ENCODE data around the gene PCSK6.
A peak's percentile ranks its signal among the peaks of the same experiment; 100 is the strongest.

Gene PCSK6

DNA sequence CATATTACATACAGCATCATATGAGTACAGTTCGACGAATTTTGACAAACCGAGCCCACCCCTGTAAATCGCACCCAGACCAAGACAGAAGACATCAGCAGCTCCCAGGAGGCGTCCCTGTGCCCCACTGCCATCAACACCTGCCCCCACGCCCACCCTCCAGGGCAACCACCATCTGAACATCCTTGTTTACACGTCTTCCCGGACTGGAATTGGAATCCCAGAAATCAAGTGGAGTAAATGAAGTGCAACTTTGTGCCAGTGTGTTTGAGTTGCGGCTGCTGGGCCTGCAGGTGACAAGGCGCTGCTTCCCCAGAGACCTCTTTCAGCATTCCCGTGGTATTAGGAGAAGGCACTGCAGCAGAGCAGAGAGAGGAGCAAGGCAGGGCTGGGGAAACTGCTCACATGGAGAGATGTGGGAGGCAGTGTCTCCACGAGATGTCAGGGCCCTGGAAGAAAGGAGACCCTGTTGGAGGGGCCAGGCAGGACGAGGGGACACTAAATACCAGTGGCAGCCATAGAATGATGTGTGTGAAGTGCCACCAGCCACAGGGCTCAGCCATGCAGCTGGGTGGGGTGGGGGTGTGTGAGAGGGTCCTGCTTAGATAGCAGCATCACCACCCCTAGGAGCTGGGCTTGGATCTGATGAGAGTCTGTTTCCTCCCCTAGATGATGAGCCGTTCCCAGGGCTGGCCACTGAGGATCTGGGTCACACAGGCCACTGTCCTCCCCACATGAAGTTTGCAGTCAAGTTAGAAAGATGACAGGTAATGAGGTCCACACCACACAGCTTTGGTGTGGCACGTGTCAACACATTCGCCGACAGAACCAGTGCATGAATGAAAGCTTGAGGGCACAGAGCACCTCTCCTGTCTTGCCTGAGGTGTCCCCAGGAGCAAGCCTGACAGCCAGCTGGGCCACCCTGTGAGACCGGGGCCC, 33.4 kb upstream of the PCSK6 start:
- DNase-seq (ENCODE audit: low read depth), result no peak

- no peak for DNase-seq (ENCODE audit: low read depth)
Observed at GRCh38 chr15:101522091-101522490, 32.6 kb upstream of the PCSK6 start.

DNA sequence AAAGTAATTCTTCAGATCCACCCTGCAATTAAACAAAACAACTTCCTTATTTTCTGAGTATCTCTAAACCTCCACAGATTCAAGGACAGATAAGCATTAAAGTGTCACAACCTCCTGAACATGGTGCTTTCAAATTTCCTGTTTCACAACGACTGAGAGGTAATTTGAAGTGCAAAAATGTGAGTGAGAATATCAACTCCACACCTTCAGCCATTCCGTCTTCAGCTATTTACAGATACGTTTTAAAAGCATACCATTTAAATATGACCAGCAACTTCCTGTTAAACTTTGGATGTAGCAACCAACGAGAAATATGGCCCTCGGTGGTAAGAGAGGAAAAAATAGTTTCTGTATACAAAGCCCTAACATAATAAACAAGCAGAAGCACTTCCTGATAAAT, 32.1 kb upstream of the PCSK6 start:
- DNase-seq (ENCODE audit: low read depth), result no peak

DNA sequence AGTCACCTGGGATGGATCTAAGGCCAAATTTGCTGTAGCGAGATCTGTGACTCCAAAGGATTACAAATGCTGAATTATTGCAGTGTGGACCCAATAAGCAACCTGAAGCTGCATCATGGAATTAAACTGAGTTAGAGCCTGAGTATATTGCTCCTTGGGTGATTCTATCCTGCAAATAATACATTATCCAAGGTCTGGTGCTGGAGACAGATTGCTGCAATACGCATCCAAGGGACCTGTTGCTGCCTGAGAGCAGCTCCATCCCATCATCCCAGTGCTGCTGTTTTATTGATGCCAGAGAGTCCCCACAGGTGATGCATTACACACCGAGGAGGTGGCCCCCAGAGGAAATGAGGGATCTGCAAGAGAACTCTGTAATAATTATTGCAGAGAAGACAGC, 31.6 kb upstream of the PCSK6 start:
- no peak for DNase-seq (ENCODE audit: low read depth)

DNA sequence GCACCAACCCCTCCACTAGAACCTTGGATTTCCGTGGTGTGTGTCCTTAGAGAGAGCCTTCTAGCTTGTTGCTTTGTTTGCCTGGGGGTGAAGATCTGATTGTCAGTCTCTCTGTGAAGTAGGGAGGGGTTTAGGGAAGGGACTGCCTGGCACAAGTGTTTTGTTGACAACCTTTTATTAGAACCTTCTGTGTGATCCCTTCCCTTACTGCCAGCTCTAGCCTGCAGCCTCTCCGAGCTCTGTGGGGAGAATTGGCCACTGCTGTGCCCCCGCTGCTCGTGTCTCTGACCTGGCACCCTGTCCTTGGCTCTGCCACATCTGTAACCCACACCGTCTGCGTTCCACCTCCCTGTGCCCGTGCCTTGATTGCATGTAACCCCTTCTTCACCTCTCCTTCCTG, 30.9 kb upstream of the PCSK6 start:
- DNase-seq (ENCODE audit: low read depth), result no peak

DNA sequence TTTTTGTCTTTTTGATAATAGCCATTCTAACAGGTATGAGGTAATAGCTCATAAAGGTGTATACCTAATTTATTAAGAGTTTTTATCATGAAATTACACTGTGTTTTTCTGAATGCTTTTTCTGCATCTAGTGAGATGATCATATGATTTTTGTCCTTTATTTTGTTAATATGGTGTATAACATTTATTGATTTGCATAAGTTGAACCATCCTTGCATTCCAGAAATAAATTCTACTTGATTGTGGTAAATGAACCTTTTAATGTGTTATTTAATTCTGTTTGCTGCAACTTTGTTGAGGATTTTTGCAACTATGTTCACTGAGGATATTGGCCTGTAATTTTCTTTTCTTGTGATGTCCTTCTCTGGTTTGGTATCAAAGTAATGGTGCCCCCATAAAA, 28.0 kb upstream of the PCSK6 start:
- no peak for DNase-seq (ENCODE audit: low read depth)

GRCh38 chr15:101514318-101514717, 24.8 kb upstream of the PCSK6 start:
- DNase-seq (ENCODE audit: low read depth), result no peak

GRCh38 chr15:101511717-101512116, 22.2 kb upstream of the PCSK6 start:
- DNase-seq (ENCODE audit: low read depth), result no peak

- DNase-seq (ENCODE audit: low read depth), result no peak
Observed at GRCh38 chr15:101510212-101511197, 21.0 kb upstream of the PCSK6 start.

GRCh38 chr15:101509279-101509678, 19.8 kb upstream of the PCSK6 start:
- DNase-seq (ENCODE audit: low read depth), result no peak

GRCh38 chr15:101506491-101506890, 17.0 kb upstream of the PCSK6 start:
- no peak for DNase-seq (ENCODE audit: low read depth)

- DNase-seq (ENCODE audit: low read depth), result no peak
Observed at GRCh38 chr15:101505610-101506337, 16.3 kb upstream of the PCSK6 start.

DNA sequence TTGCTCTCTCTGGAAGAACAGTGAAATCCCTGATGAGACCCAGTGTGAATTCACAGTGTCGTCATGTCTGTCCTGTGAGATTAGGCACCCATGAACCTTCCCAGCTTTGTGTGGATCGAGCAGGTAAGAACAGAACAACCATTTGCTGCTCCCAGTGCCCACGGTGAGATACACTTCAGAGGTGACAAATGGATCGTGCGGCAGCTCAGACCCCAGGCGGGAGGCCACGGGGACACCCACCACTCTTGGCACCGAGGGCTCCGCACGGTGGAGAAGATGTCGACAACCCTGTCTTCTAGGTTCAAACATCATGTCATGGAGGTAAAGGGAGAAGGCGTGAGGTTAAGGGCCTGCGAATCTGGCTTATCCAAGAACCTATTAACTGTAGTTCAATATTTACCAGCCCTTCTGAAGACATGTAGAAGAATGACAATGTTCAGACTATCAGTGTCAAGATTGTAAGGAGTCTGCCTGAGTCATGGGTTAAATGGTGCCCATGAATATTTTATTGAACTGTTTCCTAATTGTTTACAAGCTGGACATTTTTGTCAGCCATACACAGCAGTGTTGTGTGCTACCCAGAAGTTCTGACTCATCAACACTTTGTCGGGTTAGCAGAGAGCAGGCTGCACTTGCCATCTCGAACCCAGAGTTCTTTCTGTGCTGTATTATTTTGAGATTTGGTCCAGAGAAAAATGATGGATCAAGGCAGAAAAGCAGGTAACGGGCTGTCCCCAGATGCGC, 15.5 kb upstream of the PCSK6 start:
- no peak for DNase-seq (ENCODE audit: low read depth)

DNA sequence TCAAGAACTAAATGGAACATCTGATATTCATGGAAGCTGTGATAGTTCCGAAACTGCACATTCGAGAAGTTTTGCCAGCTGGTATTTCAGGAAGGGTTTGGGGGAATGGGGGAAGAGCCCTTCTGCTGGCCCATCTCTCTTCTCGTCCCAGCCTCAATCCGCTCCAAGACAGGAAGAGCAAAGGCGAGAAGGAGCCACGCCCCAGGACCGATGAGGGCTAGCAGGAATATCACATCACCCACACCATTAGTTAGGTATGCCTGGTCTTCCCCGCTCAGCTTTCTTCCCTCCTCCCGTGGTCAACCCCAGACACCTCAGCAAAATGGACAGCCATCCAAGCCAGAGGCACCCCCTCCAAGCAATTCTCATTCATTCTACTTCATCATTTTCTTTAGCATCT, 14.9 kb upstream of the PCSK6 start:
- no peak for DNase-seq (ENCODE audit: low read depth)

DNA sequence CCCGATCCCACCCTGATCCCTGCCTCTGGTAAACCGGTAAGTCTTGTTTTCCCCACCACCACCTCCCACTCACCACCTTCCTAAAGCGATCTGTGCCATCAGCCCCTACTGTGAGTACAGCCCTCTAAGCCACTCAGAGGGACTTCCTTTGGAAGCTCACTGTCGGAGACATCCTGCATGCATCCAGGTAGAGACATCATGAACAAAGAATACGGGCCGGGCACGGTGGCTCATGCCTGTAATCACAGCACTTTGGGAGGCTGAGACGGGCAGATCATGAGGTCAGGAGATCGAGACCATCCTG, 13.7 kb upstream of the PCSK6 start:
- no peak for DNase-seq (ENCODE audit: low read depth)

- DNase-seq (ENCODE audit: low read depth), result no peak
Observed at GRCh38 chr15:101502572-101503295, 13.2 kb upstream of the PCSK6 start.

DNA sequence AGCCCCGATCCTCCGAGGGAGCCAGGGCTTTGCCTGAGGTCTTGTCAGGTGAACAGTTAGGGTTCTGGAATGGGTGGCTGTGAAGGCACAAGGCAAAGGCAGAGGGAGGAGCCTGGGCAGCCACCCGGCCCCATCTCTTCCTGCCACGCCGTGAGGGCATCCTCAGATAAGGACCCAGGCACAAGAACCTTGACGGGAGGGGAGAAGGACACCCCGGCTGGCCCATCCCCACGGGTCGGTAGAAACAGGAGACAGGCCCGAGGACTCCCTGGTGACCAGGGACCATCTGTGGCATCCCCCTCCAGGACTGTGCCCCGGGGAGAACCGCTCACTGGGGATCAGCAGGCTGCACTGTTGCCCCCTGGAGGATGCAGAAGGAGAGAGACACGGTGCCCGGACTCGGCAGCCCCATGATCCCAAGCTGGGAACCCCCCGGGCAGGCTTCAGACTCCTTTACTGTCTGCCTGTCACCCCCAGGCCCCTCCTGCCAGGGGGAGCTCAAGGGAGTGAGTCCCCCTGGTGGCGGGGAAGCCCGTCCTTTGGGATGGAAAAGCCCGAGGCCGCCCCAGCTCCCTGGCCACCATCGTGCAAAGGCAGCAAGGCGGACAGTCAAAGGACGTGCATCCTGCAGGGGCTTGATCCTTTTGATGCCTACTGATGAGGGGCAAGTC, 12.3 kb upstream of the PCSK6 start:
- DNase-seq (ENCODE audit: low read depth), result peak; percentile 8

DNA sequence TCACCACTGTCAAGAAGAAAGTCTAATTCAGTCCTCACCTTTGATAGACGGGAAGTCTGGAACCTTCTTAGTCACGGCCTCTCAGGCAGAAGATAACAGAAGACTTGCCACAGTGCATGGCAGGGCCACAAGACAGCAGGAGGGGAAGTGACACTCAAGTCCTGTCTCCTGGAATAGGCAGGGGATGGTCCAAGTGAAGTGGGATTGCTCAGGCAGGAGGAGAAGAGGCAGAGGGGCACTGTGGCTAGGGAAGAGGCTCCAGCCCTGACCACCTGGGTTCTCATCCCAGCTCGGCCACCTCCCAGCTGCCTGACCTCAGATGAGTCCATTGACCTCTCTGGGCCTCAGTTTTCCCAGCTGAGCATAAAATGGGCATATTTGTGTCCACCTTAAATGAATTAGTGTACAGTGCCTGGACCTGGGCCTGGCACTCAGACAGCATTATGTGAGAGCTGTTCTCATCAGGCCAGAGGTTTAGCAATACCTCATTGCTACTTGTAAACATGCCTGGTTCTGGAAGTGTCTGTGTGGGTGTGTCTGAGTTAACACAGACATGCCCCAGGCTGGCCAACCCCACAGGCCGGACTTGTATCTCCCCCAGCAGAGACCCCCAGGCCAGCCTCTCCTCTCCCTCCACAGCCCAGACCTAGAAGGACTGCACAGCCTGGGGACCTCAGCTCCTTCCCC, 11.5 kb upstream of the PCSK6 start:
- peak; percentile 58 for DNase-seq (ENCODE audit: low read depth)

DNA sequence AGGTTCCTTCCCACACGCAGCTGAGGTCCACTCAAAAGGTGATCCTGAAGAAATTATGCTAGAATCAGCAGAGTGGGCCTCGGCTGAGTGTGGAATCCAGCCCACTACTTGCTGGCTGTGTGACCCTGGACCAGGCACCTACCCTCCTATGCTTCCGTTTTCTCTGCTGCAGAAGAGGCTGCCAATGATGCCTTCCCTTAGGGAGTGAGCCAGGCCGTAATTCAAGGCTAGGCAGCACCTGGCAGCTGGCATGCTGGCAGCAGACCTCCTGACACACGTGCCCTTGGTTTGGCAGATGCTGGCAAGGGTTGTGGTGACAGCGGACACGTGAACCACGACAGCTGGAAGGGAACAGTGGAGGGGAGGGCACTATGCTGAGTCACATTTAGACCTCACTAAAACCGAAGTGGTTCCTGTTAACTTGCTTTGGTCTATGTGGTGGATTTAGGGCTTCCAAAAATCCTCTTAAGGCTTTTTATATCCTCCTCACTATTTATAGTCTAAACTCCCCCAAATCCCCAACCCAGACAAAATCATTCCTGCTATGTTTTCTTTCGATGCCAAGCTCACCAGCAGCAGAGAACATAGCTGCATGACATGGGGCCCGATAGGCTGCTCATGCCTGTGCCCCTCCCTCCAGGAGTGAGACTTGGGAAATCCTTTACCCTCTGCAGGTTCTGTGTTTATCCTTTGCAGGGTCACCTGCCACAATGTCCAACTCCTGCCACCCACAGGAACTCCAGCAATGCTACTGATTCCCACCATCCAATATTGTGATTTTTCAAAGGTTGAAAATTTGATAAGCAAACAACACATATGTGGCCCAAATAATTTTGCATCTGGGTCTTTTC, 10.6 kb upstream of the PCSK6 start:
- DNase-seq (ENCODE audit: low read depth), result no peak
